Fibroblast of lung (primary cell): ENCODE data around the gene SNX21. TPM values are rescaled to one million over a fixed set of nuclear protein-coding genes. Genes with fewer than 3 reads are reported as not detected.
A peak's percentile ranks its signal among the peaks of the same experiment; 100 is the strongest.

ENCODE experiments used
- DNase-seq, 2 donors: peaks; one replicate each; pipeline versions ENCODE4 v3.0.0 to v3.0.0-alpha.2; 2010; ENCODE audit warnings: low read depth in 2 of 2
- H2AFZ ChIP-seq: 2 replicates; pipeline ENCODE4 v1.5.1; 2012; ENCODE audit warnings: low read length, control low read depth, inconsistent platforms
- H3K27ac ChIP-seq: 2 replicates; pipeline ENCODE4 v1.5.1; 2011; ENCODE audit warnings: low read length, control low read depth; ENCODE audit not compliant: insufficient read depth
- H3K27me3 ChIP-seq: 2 replicates; pipeline ENCODE4 v1.5.1; 2011; ENCODE audit warnings: mild to moderate bottlenecking, low read length; ENCODE audit not compliant: control insufficient read depth, insufficient read depth
- H3K36me3 ChIP-seq: 2 replicates; pipeline ENCODE4 v1.5.1; 2011; ENCODE audit warnings: low read length; ENCODE audit not compliant: control insufficient read depth, insufficient read depth
- H3K4me1 ChIP-seq: 2 replicates; pipeline ENCODE4 v1.5.1; 2011; ENCODE audit warnings: low read length; ENCODE audit not compliant: control insufficient read depth, insufficient read depth; ENCODE audit errors: extremely low read depth
- H3K4me2 ChIP-seq: 2 replicates; pipeline ENCODE4 v1.5.1; 2011; ENCODE audit warnings: low read length, control low read depth; ENCODE audit not compliant: insufficient read depth; ENCODE audit errors: extremely low read depth
- H3K4me3 ChIP-seq, 4 experiments: fragments of 200-600 bp in 1 of 4; sonication (generic) in 1 of 4; replicated peaks in 1 of 4; 2 replicates each; pipeline ENCODE4 v1.5.1; 2011 to 2016; ENCODE audit warnings: low read length in 4 of 4, low read depth in 3 of 4, mild to moderate bottlenecking in 3 of 4, control low read depth in 2 of 4, inconsistent platforms in 1 of 4, mixed read lengths in 1 of 4; ENCODE audit not compliant: insufficient read depth in 1 of 4; ENCODE audit errors: control extremely low read depth in 1 of 4
- H3K79me2 ChIP-seq: 2 replicates; pipeline ENCODE4 v1.5.1; 2012; ENCODE audit warnings: mild to moderate bottlenecking, low read length, inconsistent platforms; ENCODE audit not compliant: control insufficient read depth, insufficient read depth
- H3K9ac ChIP-seq: 2 replicates; pipeline ENCODE4 v1.5.1; 2011; ENCODE audit warnings: mild to moderate bottlenecking, low read length, control low read depth; ENCODE audit not compliant: insufficient read depth
- H3K9me3 ChIP-seq: 2 replicates; pipeline ENCODE4 v1.5.1; 2012; ENCODE audit warnings: low read depth, low read length; ENCODE audit not compliant: control insufficient read depth, insufficient read depth
- H4K20me1 ChIP-seq: 2 replicates; pipeline ENCODE4 v1.5.1; 2011; ENCODE audit warnings: low read length; ENCODE audit not compliant: control insufficient read depth, insufficient read depth; ENCODE audit errors: extremely low read depth
- EZH2 ChIP-seq: IDR thresholded peaks from 2 replicates; pipeline ENCODE4 v1.5.1; 2012; ENCODE audit warnings: low read length, control low read depth, mild to moderate bottlenecking; ENCODE audit errors: missing control alignments
- polyA plus RNA-seq, 2 donors: library from polyadenylated mRNA; depleted of rRNA in 1 of 2; stranded (reverse) in 1 of 2; unstranded in 1 of 2; fragments of >200 nt; gene quantifications; 2 replicates each; pipeline ENCODE4 v1.2.1, GENCODE V29; 2011 to 2012; ENCODE audit warnings: missing spikeins in 1 of 2
- total RNA-seq: library from RNA; depleted of rRNA; stranded (reverse); fragments of >200 nt; gene quantifications from 2 replicates; pipeline ENCODE4 v1.2.1, GENCODE V29; 2014
- TF ChIP-seq, protein P1 (sequence below), 2 donors: IDR thresholded peaks in 1 of 2; conservative IDR thresholded peaks in 1 of 2; 1 replicate in 1 of 2; 2 replicates in 1 of 2; pipeline ENCODE4 v1.5.1; 2011 to 2012; ENCODE audit warnings: low read length in 2 of 2, control low read depth in 1 of 2, inconsistent platforms in 1 of 2, low read depth in 1 of 2, mild to moderate bottlenecking in 1 of 2

SNX21 gene
- total and polyA plus RNA-seq, 2 donors (not counting 1 experiment from before 2014, with no cell fraction given): 21.8 to 101 TPM

DNA sequence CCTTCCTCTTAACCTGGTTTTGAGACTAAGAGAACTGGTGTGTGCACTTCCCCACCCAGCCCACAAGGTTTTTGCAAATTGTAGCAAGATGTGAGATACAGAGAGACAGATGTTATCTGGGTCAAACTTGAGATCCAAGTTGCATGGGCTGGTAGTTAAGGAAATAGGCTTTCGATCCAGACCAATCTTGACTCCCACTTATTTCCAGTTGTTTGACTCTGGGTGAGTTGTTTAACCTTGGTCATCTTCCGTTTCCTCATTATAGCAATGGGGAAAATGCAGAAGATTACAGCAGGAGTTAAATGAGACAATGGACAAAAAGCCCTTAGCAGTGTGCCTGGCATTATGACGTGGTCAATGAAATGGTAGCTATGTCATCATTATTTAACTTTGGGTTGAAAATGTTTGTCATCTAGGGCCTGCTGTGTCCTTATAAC is 1.7 kb downstream of the SNX21 start:
- no peaks in the 10 kb centered on the region for H3K27me3 ChIP-seq
- peak overlapping the region; percentile 71 to 90 (median 79) for H3K4me3 ChIP-seq
- no peak overlapping the region for H3K9ac ChIP-seq
- no peaks in the 10 kb centered on the region for H4K20me1 ChIP-seq
- no peak overlapping the region for H2AFZ ChIP-seq
- H3K4me1 ChIP-seq: peaks cover 21% of the 10 kb centered on the region
- no peaks in the 10 kb centered on the region for H3K9me3 ChIP-seq
- peak in 1 of 2 donors; percentile 8 for DNase-seq
- peak overlapping the region; percentile 95 for H3K4me2 ChIP-seq
- peak overlapping the region; percentile 90 for H3K27ac ChIP-seq
- peaks cover 3% of the 10 kb centered on the region for H3K36me3 ChIP-seq
- no peak for TF ChIP-seq EZH2
- TF ChIP-seq, protein P1, sequence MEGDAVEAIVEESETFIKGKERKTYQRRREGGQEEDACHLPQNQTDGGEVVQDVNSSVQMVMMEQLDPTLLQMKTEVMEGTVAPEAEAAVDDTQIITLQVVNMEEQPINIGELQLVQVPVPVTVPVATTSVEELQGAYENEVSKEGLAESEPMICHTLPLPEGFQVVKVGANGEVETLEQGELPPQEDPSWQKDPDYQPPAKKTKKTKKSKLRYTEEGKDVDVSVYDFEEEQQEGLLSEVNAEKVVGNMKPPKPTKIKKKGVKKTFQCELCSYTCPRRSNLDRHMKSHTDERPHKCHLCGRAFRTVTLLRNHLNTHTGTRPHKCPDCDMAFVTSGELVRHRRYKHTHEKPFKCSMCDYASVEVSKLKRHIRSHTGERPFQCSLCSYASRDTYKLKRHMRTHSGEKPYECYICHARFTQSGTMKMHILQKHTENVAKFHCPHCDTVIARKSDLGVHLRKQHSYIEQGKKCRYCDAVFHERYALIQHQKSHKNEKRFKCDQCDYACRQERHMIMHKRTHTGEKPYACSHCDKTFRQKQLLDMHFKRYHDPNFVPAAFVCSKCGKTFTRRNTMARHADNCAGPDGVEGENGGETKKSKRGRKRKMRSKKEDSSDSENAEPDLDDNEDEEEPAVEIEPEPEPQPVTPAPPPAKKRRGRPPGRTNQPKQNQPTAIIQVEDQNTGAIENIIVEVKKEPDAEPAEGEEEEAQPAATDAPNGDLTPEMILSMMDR (conservative IDR thresholded peaks at IDR 0.05 in 1 of 2, IDR thresholded peaks at IDR 0.05 in 1 of 2; ENCODE audit: low read depth in 1 of 2, low read length in 2 of 2): no peak
- H3K79me2 ChIP-seq: peaks cover 17% of the 10 kb centered on the region

DNA sequence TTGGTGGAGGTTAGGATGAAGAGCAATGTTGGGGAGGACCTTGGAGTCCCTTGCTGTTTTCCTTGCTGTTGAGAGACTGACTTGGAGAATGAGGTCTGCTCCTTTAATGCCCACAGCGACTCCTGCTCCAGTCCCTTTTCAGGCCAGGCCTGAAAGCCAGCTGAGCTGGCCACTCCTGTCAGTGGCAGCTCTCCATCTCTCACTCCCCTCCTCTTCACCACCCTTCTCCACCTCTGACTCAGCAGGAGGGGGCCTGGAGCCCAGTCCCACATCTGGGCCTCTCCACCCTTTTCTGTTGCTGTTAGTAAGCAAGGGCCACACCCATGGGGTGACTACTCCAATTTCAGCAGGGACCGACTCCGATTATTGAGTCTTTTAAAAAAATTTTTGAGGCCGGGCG is 2.2 kb downstream of the SNX21 start:
- Histone ChIP-seq H3K36me3 (peaks cover 7% of the 10 kb centered on the region), H3K27ac (peak overlapping the region; percentile 90), H3K79me2 (peaks cover 17% of the 10 kb centered on the region), H3K9me3 (no peaks in the 10 kb centered on the region), H3K27me3 (no peaks in the 10 kb centered on the region), H3K4me2 (peak overlapping the region; percentile 95), H4K20me1 (no peaks in the 10 kb centered on the region), H2AFZ (no peak overlapping the region), H3K4me3 (peak overlapping the region; percentile 71 to 90 (median 79)), H3K9ac (no peak overlapping the region), H3K4me1 (peaks cover 21% of the 10 kb centered on the region)
- DNase-seq: peak; percentile 66 to 91
- TF ChIP-seq EZH2: no peak
- TF ChIP-seq, protein P1 (conservative IDR thresholded peaks at IDR 0.05 in 1 of 2, IDR thresholded peaks at IDR 0.05 in 1 of 2; ENCODE audit: low read depth in 1 of 2, low read length in 2 of 2): no peak

DNA sequence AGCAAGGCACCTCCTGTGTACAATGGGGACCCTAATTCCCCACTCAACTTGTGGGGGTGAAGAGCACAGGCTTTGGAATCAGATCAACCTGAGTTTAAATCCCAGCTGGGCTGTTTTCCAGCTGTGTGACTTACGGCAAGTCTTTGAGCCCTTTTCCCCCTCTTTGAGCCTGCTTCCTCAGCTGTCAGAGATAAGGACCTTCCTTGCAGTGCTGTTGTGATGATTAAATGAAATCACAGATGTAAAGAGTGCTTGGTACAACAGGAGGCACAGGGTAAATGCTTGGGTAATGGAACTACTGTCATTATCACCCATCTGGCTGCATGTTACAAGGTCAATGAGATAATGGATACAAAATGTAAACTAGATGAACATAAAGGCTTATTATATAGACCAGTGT is 3.2 kb downstream of the SNX21 start:
- peaks cover 13% of the 10 kb centered on the region for H3K36me3 ChIP-seq
- H3K79me2 ChIP-seq: peaks cover 17% of the 10 kb centered on the region
- no peak for TF ChIP-seq EZH2
- TF ChIP-seq, protein P1 (conservative IDR thresholded peaks at IDR 0.05 in 1 of 2, IDR thresholded peaks at IDR 0.05 in 1 of 2; ENCODE audit: low read depth in 1 of 2, low read length in 2 of 2): no peak
- peak overlapping the region; percentile 20 for H3K4me2 ChIP-seq
- H4K20me1 ChIP-seq: no peaks in the 10 kb centered on the region
- peak overlapping the region; percentile 1 for H3K27ac ChIP-seq
- no peaks in the 10 kb centered on the region for H3K9me3 ChIP-seq
- no peak overlapping the region for H3K9ac ChIP-seq
- peak; percentile 35 to 42 for DNase-seq
- no peak overlapping the region for H2AFZ ChIP-seq
- H3K4me1 ChIP-seq: peaks cover 21% of the 10 kb centered on the region
- H3K27me3 ChIP-seq: no peaks in the 10 kb centered on the region
- peak overlapping the region in 2 of 4 experiments; percentile 20 to 49 for H3K4me3 ChIP-seq
